Cardiac muscle cell (in vitro differentiated cells and primary cell): ENCODE results near the gene NMT2. TPM values are rescaled to one million over a fixed set of nuclear protein-coding genes. Genes with fewer than 3 reads are reported as not detected.
A peak's percentile ranks its signal among the peaks of the same experiment; 100 is the strongest.

Source experiments
- DNase-seq, 2 donors: peaks; one replicate each; pipeline versions ENCODE4 v3.0.0 to v3.0.0-alpha.2; 2010 to 2017; ENCODE audit warnings: low read depth in 1 of 2, low spot score in 1 of 2
- H3K27ac ChIP-seq: fragments of 200-600 bp; sonication (generic); 2 replicates; pipeline ENCODE4 v1.5.1; 2016
- H3K27me3 ChIP-seq: fragments of 200-600 bp; sonication (generic); 2 replicates; pipeline ENCODE4 v1.6.0; 2016; ENCODE audit warnings: control low read depth
- H3K36me3 ChIP-seq: fragments of 200-600 bp; sonication (generic); 2 replicates; pipeline ENCODE4 v1.5.1; 2016; ENCODE audit warnings: control low read depth
- H3K4me1 ChIP-seq: fragments of 200-600 bp; sonication (generic); 2 replicates; pipeline ENCODE4 v1.8.1; 2017; ENCODE audit warnings: low read depth, mild to moderate bottlenecking, mixed run types
- H3K4me3 ChIP-seq: fragments of 200-600 bp; sonication (generic); 2 replicates; pipeline ENCODE4 v1.5.1; 2016; ENCODE audit warnings: mild to moderate bottlenecking
- H3K9me3 ChIP-seq: fragments of 200-600 bp; sonication (generic); 2 replicates; pipeline ENCODE4 v1.5.1; 2017; ENCODE audit warnings: low read depth, mild to moderate bottlenecking, control low read depth
- polyA plus RNA-seq: library from polyadenylated mRNA; unstranded; fragments of >200 nt; fragmentation: Nextera tagmentation; extraction: Ambion mirVana; gene quantifications from 2 replicates; pipeline ENCODE4 v1.2.1, GENCODE V29; 2016
- total RNA-seq: library from RNA; depleted of rRNA; stranded (reverse); fragments of >200 nt; gene quantifications from 2 replicates; pipeline ENCODE4 v1.2.3, GENCODE V29; 2016
- TF ChIP-seq, protein P1 (sequence below): IDR thresholded peaks from 2 replicates; pipeline ENCODE4 v1.5.1; 2012; ENCODE audit warnings: low read depth, mild to moderate bottlenecking, low read length

The NMT2 gene
- total and polyA plus RNA-seq, 2 experiments from 2014 or later = 8.7 to 14.1 TPM

DNA sequence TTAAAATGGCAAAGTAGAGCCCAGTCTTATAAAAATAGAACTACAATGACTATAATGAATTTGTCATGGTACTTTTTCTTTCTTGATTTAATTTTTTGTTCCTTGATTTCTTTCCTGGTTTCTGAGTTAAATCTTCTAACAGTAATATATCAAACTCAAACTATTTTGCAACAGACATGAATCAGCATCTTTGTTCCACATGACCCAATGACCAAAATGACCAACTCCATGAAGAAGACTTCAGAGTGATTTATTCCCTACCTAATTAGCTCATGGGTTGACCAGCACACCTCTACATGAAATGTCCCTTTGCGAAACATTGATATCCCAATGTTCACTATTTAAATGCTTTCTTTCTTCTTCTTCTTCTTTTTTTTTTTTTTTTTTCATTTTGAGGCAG lies 30.9 kb downstream of the NMT2 start:
- peak in 1 of 2 donors; percentile 36 for DNase-seq
- Histone ChIP-seq H3K4me3 (no peak overlapping the region), H3K4me1 (no peaks in the 10 kb centered on the region), H3K36me3 (peaks cover 21% of the 10 kb centered on the region), H3K9me3 (no peaks in the 10 kb centered on the region), H3K27ac (no peak overlapping the region), H3K27me3 (no peaks in the 10 kb centered on the region)
- TF ChIP-seq, protein P1, sequence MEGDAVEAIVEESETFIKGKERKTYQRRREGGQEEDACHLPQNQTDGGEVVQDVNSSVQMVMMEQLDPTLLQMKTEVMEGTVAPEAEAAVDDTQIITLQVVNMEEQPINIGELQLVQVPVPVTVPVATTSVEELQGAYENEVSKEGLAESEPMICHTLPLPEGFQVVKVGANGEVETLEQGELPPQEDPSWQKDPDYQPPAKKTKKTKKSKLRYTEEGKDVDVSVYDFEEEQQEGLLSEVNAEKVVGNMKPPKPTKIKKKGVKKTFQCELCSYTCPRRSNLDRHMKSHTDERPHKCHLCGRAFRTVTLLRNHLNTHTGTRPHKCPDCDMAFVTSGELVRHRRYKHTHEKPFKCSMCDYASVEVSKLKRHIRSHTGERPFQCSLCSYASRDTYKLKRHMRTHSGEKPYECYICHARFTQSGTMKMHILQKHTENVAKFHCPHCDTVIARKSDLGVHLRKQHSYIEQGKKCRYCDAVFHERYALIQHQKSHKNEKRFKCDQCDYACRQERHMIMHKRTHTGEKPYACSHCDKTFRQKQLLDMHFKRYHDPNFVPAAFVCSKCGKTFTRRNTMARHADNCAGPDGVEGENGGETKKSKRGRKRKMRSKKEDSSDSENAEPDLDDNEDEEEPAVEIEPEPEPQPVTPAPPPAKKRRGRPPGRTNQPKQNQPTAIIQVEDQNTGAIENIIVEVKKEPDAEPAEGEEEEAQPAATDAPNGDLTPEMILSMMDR = no peak

DNA sequence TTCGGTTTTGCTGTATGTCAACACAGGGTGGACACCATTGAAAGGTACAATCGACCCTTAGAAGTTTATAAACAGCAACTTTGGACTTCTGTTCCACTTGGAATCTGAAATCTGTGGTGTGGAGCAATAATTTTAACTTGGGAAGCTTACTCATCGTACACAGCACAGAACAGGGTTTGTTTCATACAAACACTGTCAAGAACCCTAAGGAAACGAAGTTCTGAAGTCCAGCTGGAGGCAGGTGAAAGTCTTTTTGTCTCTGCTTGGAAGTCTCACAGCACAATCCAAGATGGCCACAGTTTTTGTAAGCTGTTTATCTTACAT lies 31.5 kb downstream of the NMT2 start:
- TF ChIP-seq, protein P1 = no peak
- no peaks in the 10 kb centered on the region for H3K27me3 ChIP-seq
- H3K9me3 ChIP-seq = no peaks in the 10 kb centered on the region
- peak in 1 of 2 donors; percentile 50 for DNase-seq
- no peak overlapping the region for H3K4me3 ChIP-seq
- H3K36me3 ChIP-seq = peaks cover 24% of the 10 kb centered on the region
- no peak overlapping the region for H3K27ac ChIP-seq
- H3K4me1 ChIP-seq = no peaks in the 10 kb centered on the region

DNA sequence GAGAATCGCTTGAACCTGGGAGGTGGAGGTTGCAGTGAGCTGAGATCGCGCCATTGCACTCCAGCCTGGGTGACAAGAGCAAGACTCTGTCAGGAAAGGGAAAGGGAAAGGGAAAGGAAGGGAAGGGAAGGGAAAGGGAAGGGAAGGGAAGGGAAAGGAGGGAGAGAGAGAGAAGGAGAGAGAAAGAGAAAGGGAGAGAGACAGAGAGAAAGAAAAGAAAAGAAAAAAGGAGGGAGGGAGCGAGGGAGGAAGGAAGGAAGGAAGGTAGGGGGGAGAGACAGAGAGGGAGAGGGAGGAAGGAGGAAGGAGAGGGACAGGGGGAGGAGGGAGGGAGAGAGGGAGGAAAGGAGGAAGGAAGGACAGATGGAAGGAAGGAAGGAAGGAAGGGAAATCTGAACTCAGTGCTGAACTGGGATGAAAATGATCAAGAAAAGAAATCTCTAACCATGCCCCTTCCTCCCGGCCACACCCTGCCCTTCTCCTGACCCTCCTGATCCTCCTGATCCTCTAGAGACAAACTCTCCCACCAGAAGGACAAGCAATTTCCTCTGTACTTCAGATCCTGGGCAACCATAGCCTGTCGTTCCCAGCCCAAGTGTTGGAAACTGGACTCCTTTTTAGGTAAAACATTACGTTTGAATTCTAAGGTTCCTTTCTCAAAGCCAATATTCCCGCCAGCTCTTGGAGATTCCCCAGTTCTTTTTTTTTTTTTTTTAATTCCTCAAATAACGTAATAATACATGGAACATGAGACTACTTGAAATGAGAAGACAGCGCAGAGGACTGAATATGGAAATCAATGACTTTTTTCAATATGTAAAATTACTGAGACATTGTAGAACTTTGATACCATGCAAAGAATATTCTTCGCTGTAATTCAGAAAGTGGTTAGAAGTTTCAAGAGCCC lies 32.1 kb downstream of the NMT2 start:
- TF ChIP-seq, protein P1 = no peak
- H3K4me3 ChIP-seq = no peak overlapping the region
- H3K4me1 ChIP-seq = no peaks in the 10 kb centered on the region
- H3K27ac ChIP-seq = no peak overlapping the region
- DNase-seq = no peak
- H3K27me3 ChIP-seq = no peaks in the 10 kb centered on the region
- no peaks in the 10 kb centered on the region for H3K9me3 ChIP-seq
- H3K36me3 ChIP-seq = peaks cover 24% of the 10 kb centered on the region

DNA sequence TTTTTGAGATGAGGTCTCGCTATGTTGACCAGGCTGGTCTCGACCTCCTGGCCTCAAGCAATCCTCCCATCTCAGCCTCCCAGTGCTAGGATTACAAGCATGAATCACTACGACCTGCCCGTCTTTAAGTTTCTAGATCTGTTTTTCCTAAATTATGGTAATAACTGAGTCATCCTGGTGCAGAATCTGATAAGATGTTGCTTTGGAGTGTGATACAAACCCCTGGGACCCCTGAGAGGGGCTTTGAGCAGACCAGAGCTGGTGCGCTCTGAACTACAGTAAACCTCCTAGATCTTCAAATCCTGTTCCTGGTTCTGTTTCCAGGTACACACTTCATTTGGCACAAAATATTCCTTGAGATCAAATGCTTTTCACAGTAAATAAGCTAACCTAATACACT lies 37.2 kb downstream of the NMT2 start:
- Histone ChIP-seq H3K27ac (no peak overlapping the region), H3K27me3 (no peaks in the 10 kb centered on the region), H3K9me3 (no peaks in the 10 kb centered on the region), H3K4me1 (no peaks in the 10 kb centered on the region), H3K4me3 (no peak overlapping the region), H3K36me3 (peaks cover 34% of the 10 kb centered on the region)
- no peak for DNase-seq
- TF ChIP-seq, protein P1 = no peak

DNA sequence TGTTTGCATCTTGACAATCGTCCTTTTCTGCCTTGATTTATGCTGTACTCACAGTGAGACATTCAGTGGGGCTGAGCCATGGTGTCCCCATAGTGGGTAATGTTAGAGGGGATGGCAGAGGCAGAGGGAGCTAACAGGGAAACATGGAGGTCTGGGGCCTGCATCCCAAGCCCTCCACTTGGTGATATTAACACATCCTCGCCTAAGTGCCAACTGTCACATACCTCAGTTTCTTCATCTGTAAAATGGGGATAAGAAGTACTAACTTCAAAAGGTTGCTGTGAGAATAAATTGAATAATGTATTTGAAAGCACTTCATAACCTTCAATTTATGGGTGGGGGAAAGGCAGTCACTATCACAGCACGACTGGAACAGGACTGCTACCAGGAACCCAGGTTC lies 43.6 kb downstream of the NMT2 start:
- H3K27ac ChIP-seq = no peak overlapping the region
- no peak for DNase-seq
- H3K4me1 ChIP-seq = no peaks in the 10 kb centered on the region
- TF ChIP-seq, protein P1 = no peak
- no peaks in the 10 kb centered on the region for H3K9me3 ChIP-seq
- H3K4me3 ChIP-seq = no peak overlapping the region
- H3K27me3 ChIP-seq = no peaks in the 10 kb centered on the region
- H3K36me3 ChIP-seq = peaks cover 10% of the 10 kb centered on the region
